Ovary (tissue), 3 donors: ENCODE measurements around the gene WWOX.

Experiments used
- CTCF ChIP-seq, 3 donors: fragments of 450-650 bp in 2 of 3; fragments of 200-600 bp in 1 of 3; IDR thresholded peaks; one replicate each; pipeline versions ENCODE4 v1.5.1 to v1.8.0; 2016 to 2022; ENCODE audit warnings: antibody characterized with exemption in 3 of 3, mild to moderate bottlenecking in 1 of 3
- POLR2A ChIP-seq: fragments of 450-650 bp; IDR thresholded peaks from one replicate; pipeline ENCODE4 v1.6.1; 2017; ENCODE audit warnings: antibody characterized with exemption, mild to moderate bottlenecking, moderate library complexity
- donor health status: DM: no; HTN: no; CAD: no.

- TF ChIP-seq CTCF (IDR thresholded peaks at IDR 0.05) (no peak), POLR2A (no peak)
Observed at GRCh38 chr16:79093554-79093967, 994.1 kb downstream of the WWOX start.
